Neuronal stem cell (in vitro differentiated cells): Measurements from ENCODE around the gene PLA2G2D.

Experiments used
- DNase-seq: peaks from one replicate; pipeline ENCODE4 v3.0.0-alpha.2; 2013; ENCODE audit warnings: low spot score
- H2AFZ ChIP-seq: one replicate; pipeline ENCODE4 v1.6.1; 2013; ENCODE audit warnings: mild to moderate bottlenecking, low read length, inconsistent platforms
- H2AK5ac ChIP-seq: 2 replicates; pipeline ENCODE4 v1.6.1; 2013; ENCODE audit warnings: low read depth, mild to moderate bottlenecking, inconsistent platforms, low read length, moderate library complexity, mixed read lengths
- H2BK120ac ChIP-seq: 2 replicates; pipeline ENCODE4 v1.6.1; 2013; ENCODE audit warnings: low read depth, mild to moderate bottlenecking, inconsistent platforms, low read length, moderate library complexity, mixed read lengths
- H2BK12ac ChIP-seq: one replicate; pipeline ENCODE4 v1.6.1; 2013; ENCODE audit warnings: low read length, inconsistent platforms
- H2BK15ac ChIP-seq: 2 replicates; pipeline ENCODE4 v1.6.1; 2013; ENCODE audit warnings: mild to moderate bottlenecking, low read length, inconsistent platforms, mixed read lengths
- H2BK5ac ChIP-seq: one replicate; pipeline ENCODE4 v1.6.1; 2013; ENCODE audit warnings: inconsistent platforms, mild to moderate bottlenecking, low read length, moderate library complexity
- H3K14ac ChIP-seq: one replicate; pipeline ENCODE4 v1.6.1; 2013; ENCODE audit warnings: low read length, inconsistent platforms
- H3K18ac ChIP-seq: 2 replicates; pipeline ENCODE4 v1.6.1; 2013; ENCODE audit warnings: low read length, inconsistent platforms
- H3K23ac ChIP-seq: 2 replicates; pipeline ENCODE4 v1.6.1; 2013; ENCODE audit warnings: low read depth, mild to moderate bottlenecking, mixed read lengths, low read length, inconsistent platforms; ENCODE audit not compliant: poor library complexity
- H3K27ac ChIP-seq: replicated peaks from 3 replicates; pipeline ENCODE4 v1.5.1; 2013; ENCODE audit warnings: low read length, inconsistent platforms
- H3K27me3 ChIP-seq, 3 experiments: 2 replicates each; pipeline ENCODE4 v1.6.1; 2013; ENCODE audit warnings: low read length in 3 of 3, mild to moderate bottlenecking in 2 of 3, inconsistent platforms in 1 of 3, low read depth in 1 of 3, mixed read lengths in 1 of 3, moderate library complexity in 1 of 3; ENCODE audit not compliant: control insufficient read depth in 3 of 3, insufficient read depth in 3 of 3
- H3K36me3 ChIP-seq, 2 donors: replicated peaks in 1 of 2; 2 replicates each; pipeline ENCODE4 v1.6.1; 2013; ENCODE audit warnings: low read length in 2 of 2; ENCODE audit not compliant: control insufficient read depth in 2 of 2, insufficient read depth in 2 of 2
- H3K4ac ChIP-seq: 2 replicates; pipeline ENCODE4 v1.6.1; 2013; ENCODE audit warnings: inconsistent platforms, mild to moderate bottlenecking, low read length, moderate library complexity
- H3K4me1 ChIP-seq, 2 donors: 1 replicate in 1 of 2; 2 replicates in 1 of 2; pipeline ENCODE4 v1.6.1; 2013; ENCODE audit warnings: low read length in 2 of 2, low read depth in 1 of 2; ENCODE audit not compliant: control insufficient read depth in 2 of 2, insufficient read depth in 1 of 2
- H3K4me2 ChIP-seq: one replicate; pipeline ENCODE4 v1.6.1; 2013; ENCODE audit warnings: mild to moderate bottlenecking, low read length, inconsistent platforms; ENCODE audit not compliant: insufficient read depth, poor library complexity, severe bottlenecking
- H3K4me3 ChIP-seq, 2 donors: 2 replicates each; pipeline ENCODE4 v1.5.1; 2013; ENCODE audit warnings: low read length in 2 of 2, mild to moderate bottlenecking in 2 of 2, inconsistent platforms in 1 of 2, moderate library complexity in 1 of 2
- H3K79me1 ChIP-seq: one replicate; pipeline ENCODE4 v1.6.1; 2013; ENCODE audit warnings: low read depth, mild to moderate bottlenecking, inconsistent platforms, low read length, moderate library complexity
- H3K9ac ChIP-seq: one replicate; pipeline ENCODE4 v1.6.1; 2013; ENCODE audit warnings: mild to moderate bottlenecking, low read depth, low read length, inconsistent platforms; ENCODE audit not compliant: poor library complexity
- H3K9me3 ChIP-seq, 2 donors: replicated peaks in 1 of 2; 2 replicates each; pipeline versions ENCODE3 to v1.6.1; 2013; ENCODE audit warnings: low read length in 2 of 2, mild to moderate bottlenecking in 2 of 2, inconsistent platforms in 1 of 2, low read depth in 1 of 2, mixed read lengths in 1 of 2, moderate library complexity in 1 of 2; ENCODE audit not compliant: control insufficient read depth in 2 of 2, insufficient read depth in 1 of 2
- H4K8ac ChIP-seq: one replicate; pipeline ENCODE4 v1.6.1; 2013; ENCODE audit warnings: low read depth, mild to moderate bottlenecking, inconsistent platforms, low read length, moderate library complexity
- H4K91ac ChIP-seq: one replicate; pipeline ENCODE4 v1.6.1; 2013; ENCODE audit warnings: low read length, low read depth, mild to moderate bottlenecking, inconsistent platforms; ENCODE audit not compliant: poor library complexity
- WGBS, 2 donors: extraction: QIAGEN DNeasy Blood & Tissue Kit; methylation state at CpG; one replicate each; pipeline ENCODE4 v1.1.7; 2013; ENCODE audit warnings: missing lambda C conversion rate in 2 of 2, mixed read lengths in 1 of 2; ENCODE audit not compliant: insufficient read length in 2 of 2, insufficient replicate concordance in 1 of 2; ENCODE audit errors: extremely low coverage in 2 of 2; 5-methylcytosine and 5-hydroxymethylcytosine counted together

The PLA2G2D gene

GRCh38 chr1:20090641-20091040 lies 28.7 kb downstream of the PLA2G2D start:
- H3K14ac ChIP-seq, result no peak overlapping the region
- no peak overlapping the region for H2BK5ac ChIP-seq
- no peak overlapping the region for H4K91ac ChIP-seq
- no peaks in the 10 kb centered on the region for H3K36me3 ChIP-seq
- DNase-seq, result no peak
- H3K4ac ChIP-seq, result no peak overlapping the region
- no peak overlapping the region for H2BK12ac ChIP-seq
- no peak overlapping the region for H3K23ac ChIP-seq
- no peak overlapping the region for H3K4me3 ChIP-seq
- no peak overlapping the region for H2BK120ac ChIP-seq
- H4K8ac ChIP-seq, result no peak overlapping the region
- H3K4me1 ChIP-seq, result no peaks in the 10 kb centered on the region
- H3K4me2 ChIP-seq, result no peak overlapping the region
- H2BK15ac ChIP-seq, result no peak overlapping the region
- no peak overlapping the region for H3K18ac ChIP-seq
- no peak overlapping the region for H2AK5ac ChIP-seq
- no peak overlapping the region for H3K27ac ChIP-seq
- H3K9me3 ChIP-seq, result peaks cover 0 to 4% of the 10 kb centered on the region in 2 donors
- H2AFZ ChIP-seq, result no peak overlapping the region
- no CpG with 5 or more reads among the region's 6 CpGs for WGBS, 2 donors
- no peak overlapping the region for H3K9ac ChIP-seq
- peaks cover 0 to 10% (median 0%) of the 10 kb centered on the region in 3 experiments for H3K27me3 ChIP-seq
- no peaks in the 10 kb centered on the region for H3K79me1 ChIP-seq

- H2BK120ac ChIP-seq, result no peak overlapping the region
- H4K8ac ChIP-seq, result no peak overlapping the region
- H3K9me3 ChIP-seq, result peaks cover 0 to 2% of the 10 kb centered on the region in 2 donors
- H4K91ac ChIP-seq, result no peak overlapping the region
- no peak overlapping the region for H3K9ac ChIP-seq
- H2BK12ac ChIP-seq, result no peak overlapping the region
- no peak overlapping the region for H3K4me2 ChIP-seq
- no peak overlapping the region for H3K4ac ChIP-seq
- no peaks in the 10 kb centered on the region for H3K79me1 ChIP-seq
- no peaks in the 10 kb centered on the region for H3K36me3 ChIP-seq
- H2AK5ac ChIP-seq, result no peak overlapping the region
- no peak overlapping the region for H3K14ac ChIP-seq
- peaks cover 0 to 10% (median 0%) of the 10 kb centered on the region in 3 experiments for H3K27me3 ChIP-seq
- no peak overlapping the region for H3K27ac ChIP-seq
- no peak overlapping the region for H2BK15ac ChIP-seq
- DNase-seq, result no peak
- H3K18ac ChIP-seq, result no peak overlapping the region
- no peak overlapping the region for H3K4me3 ChIP-seq
- no CpG with 5 or more reads among the region's 3 CpGs for WGBS, 2 donors
- H3K23ac ChIP-seq, result no peak overlapping the region
- H2AFZ ChIP-seq, result no peak overlapping the region
- H2BK5ac ChIP-seq, result no peak overlapping the region
- H3K4me1 ChIP-seq, result no peaks in the 10 kb centered on the region
Observed at GRCh38 chr1:20090119-20090518, 29.2 kb downstream of the PLA2G2D start.

- Histone ChIP-seq H2BK5ac (no peak overlapping the region), H3K36me3 (no peaks in the 10 kb centered on the region), H3K23ac (no peak overlapping the region), H4K91ac (no peak overlapping the region), H3K4me3 (no peak overlapping the region), H3K14ac (no peak overlapping the region), H3K79me1 (no peaks in the 10 kb centered on the region), H3K9me3 (peaks cover 0 to 2% of the 10 kb centered on the region in 2 donors), H2BK15ac (no peak overlapping the region), H3K27me3 (peaks cover 0 to 10% (median 0%) of the 10 kb centered on the region in 3 experiments), H3K9ac (no peak overlapping the region), H3K18ac (no peak overlapping the region), H3K4me1 (no peaks in the 10 kb centered on the region), H3K4ac (no peak overlapping the region), H3K4me2 (no peak overlapping the region), H2BK120ac (no peak overlapping the region), H3K27ac (no peak overlapping the region), H2AK5ac (no peak overlapping the region), H2AFZ (no peak overlapping the region), H4K8ac (no peak overlapping the region), H2BK12ac (no peak overlapping the region)
- no peak for DNase-seq
- no CpG with 5 or more reads among the region's 19 CpGs for WGBS, 2 donors
Observed at GRCh38 chr1:20089328-20090077, 29.8 kb downstream of the PLA2G2D start.

GRCh38 chr1:20087668-20088067 lies 31.7 kb downstream of the PLA2G2D start:
- no peak overlapping the region for H2BK120ac ChIP-seq
- H3K4me1 ChIP-seq, result no peaks in the 10 kb centered on the region
- H4K8ac ChIP-seq, result no peak overlapping the region
- H3K36me3 ChIP-seq, result no peaks in the 10 kb centered on the region
- H2BK12ac ChIP-seq, result no peak overlapping the region
- no peak overlapping the region for H3K23ac ChIP-seq
- H4K91ac ChIP-seq, result no peak overlapping the region
- no peak overlapping the region for H3K4me3 ChIP-seq
- H2AFZ ChIP-seq, result no peak overlapping the region
- H2BK5ac ChIP-seq, result no peak overlapping the region
- WGBS, 2 donors, result no CpG with 5 or more reads among the region's 4 CpGs
- no peak overlapping the region for H2AK5ac ChIP-seq
- H2BK15ac ChIP-seq, result no peak overlapping the region
- no peak overlapping the region for H3K14ac ChIP-seq
- H3K4ac ChIP-seq, result no peak overlapping the region
- no peak for DNase-seq
- no peaks in the 10 kb centered on the region for H3K9me3 ChIP-seq
- no peak overlapping the region for H3K9ac ChIP-seq
- H3K27me3 ChIP-seq, result peaks cover 0 to 16% (median 0%) of the 10 kb centered on the region in 3 experiments
- H3K79me1 ChIP-seq, result no peaks in the 10 kb centered on the region
- H3K27ac ChIP-seq, result no peak overlapping the region
- H3K4me2 ChIP-seq, result no peak overlapping the region
- H3K18ac ChIP-seq, result no peak overlapping the region
